GM12872 (cell line): Measurements from ENCODE around the gene DPPA5.

Experiments used
- TF ChIP-seq, protein P1 (sequence below): IDR thresholded peaks from 3 replicates; pipeline ENCODE4 v1.5.1; 2011; ENCODE audit warnings: low read depth, mild to moderate bottlenecking, low read length, moderate library complexity; ENCODE audit not compliant: insufficient read depth

The DPPA5 gene

DNA sequence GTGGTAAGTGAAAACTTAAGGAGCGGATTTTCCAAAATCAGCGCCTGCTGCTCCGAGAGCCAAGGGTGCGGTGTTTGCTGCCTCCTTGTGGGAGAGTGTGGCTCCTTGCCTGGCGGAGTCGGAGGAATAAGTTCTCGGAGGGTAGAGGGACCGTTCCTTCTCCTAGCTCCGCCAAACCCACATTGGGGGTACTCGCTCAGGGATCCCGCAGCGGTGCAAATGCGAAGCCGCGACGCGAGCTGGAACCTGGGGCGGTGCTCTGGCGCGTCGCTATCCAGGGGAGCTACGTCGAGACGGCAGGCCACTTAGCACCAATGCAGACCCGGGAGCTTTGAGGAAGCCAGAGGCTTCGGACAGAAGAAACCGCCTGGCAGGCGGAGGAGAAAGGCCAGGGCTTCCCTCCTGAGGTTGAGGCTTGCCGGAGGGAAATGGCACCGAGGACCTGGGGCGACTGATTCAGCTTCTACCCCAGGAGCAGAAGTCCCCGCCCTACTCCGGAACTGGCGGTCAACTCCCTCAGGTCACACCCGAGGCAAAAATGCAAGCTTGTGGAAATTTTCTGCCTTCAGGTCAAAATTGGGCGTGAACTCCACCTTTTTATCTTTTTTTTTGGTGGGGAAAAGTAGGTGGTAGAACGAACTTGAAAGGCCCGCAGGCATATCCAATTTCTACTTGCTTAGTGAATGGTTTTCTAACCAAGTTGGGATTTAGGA lies 34.9 kb upstream of the DPPA5 start:
- TF ChIP-seq, protein P1, sequence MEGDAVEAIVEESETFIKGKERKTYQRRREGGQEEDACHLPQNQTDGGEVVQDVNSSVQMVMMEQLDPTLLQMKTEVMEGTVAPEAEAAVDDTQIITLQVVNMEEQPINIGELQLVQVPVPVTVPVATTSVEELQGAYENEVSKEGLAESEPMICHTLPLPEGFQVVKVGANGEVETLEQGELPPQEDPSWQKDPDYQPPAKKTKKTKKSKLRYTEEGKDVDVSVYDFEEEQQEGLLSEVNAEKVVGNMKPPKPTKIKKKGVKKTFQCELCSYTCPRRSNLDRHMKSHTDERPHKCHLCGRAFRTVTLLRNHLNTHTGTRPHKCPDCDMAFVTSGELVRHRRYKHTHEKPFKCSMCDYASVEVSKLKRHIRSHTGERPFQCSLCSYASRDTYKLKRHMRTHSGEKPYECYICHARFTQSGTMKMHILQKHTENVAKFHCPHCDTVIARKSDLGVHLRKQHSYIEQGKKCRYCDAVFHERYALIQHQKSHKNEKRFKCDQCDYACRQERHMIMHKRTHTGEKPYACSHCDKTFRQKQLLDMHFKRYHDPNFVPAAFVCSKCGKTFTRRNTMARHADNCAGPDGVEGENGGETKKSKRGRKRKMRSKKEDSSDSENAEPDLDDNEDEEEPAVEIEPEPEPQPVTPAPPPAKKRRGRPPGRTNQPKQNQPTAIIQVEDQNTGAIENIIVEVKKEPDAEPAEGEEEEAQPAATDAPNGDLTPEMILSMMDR: peak; percentile 71

DNA sequence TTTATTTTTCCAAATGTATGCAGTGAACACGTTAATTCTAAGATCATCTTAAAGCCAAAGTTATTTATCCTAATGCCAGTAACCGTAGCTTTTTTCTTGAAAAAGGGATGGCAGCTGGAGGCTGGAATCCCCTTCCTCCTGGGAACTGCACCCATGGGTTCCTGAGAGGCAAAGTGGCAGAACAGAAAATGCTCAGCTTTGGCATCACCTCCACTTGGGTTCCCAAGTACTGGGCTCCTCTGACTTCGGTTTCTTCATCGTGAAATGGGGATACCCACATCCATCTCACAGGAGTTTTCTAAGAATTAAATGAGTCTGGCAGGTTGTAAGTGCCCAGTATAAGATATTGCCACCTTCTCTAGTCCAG lies 34.3 kb upstream of the DPPA5 start:
- TF ChIP-seq, protein P1: no peak

DNA sequence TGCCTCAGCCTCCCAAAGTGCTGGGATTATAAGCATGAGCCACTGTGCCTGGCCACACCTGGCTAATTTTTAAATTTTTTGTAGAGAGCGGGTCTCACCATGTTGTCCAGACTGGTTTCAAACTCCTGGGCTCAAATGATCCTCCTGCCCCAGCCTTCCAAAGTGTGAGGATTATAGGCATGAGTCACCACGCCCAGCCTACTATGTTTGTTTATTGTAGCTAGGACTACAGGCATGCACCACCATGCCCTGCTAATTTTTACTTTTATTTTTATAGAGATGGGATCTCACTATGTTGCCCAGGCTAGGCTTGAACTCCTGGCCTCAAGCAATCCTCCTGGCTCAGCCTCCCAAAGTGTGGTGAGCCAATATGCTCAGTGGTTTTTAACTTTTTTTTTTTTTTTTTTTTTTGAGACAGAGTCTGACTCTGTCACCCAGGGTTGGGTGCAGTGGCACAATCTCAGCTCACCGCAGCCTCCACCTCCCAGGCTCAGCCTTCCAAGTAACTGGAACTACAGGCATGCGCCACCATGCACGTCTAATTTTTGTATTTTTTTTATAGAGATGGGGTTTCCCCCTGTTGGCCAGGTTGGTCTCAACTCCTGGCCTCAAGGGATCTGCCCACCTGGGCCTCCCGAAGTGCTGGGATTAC lies 28.5 kb upstream of the DPPA5 start:
- TF ChIP-seq, protein P1: no peak

DNA sequence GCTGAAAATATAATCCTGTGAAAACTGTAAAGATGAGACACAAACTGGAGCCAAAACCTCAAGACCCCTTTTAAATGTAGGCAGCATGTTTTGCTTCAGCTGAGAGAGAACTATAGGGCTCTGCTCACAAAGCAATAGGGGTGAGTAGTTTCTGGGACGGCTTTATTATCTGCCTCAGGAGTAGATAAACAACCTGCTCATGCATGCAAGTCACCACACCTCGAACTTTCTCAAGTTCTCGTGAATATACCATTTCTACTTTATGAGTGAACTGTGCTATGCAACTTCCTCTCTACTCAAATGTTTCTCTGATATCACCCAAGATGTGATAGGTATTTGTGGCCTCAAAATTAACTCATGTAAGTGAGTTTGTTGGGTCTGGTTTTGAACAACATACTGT lies 23.1 kb upstream of the DPPA5 start:
- TF ChIP-seq, protein P1: no peak

DNA sequence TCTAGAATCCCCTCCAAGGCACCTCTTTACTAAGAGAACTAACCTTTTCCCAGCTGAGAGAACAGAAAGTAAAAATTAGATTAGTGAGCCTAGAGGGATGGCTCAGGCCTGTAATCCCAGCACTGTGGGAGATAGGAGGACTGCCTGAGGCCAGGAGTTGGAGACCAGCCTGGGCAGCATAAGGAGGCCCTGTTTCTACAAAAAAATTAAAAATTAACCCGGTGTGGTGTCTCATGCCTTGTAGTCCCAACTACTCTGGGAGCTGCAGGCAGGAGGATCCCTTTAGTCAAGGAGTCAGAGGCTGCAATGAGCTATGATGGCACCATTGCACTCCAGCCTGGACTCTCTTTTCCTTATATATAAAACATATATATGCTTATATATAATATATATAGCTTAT lies 21.1 kb upstream of the DPPA5 start:
- TF ChIP-seq, protein P1: no peak

DNA sequence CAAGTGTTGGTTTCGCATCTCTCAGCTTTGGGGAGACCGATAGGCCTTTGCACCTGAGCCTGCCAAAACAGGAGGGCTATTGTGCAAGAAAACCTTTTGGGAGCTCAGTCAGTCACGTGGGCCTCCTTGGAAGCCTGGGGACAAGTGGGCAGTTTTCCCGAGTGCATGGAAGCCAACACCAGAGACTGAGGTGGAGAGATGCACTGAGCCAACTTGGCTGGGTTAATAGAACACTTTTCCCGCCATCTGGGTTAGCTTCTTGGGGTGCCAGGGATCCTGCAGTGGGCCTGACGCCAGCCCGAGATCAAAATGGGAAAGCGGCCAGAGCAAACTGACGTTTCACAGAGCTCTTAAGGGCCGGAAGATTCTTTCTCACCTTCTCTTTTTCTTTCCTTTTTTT lies 18.4 kb upstream of the DPPA5 start:
- TF ChIP-seq, protein P1: no peak

DNA sequence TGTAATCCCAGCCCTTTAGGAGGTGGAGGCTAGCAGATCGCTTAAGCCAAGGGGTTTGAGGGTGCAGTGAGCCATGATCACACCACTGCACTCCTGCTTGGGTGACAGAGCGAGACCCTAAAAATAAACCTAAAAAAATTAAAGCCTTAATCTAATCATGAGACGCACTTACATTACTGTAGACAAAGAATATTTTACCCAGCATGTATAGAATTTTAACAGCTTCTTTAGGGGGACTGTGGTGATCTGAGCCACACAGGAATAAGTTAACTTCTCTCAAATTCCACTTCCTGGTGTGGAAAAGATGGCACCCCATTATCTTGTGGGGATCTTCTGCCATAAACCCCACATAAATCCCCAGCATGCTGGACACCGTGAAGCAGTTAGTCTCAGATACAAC lies 17.9 kb upstream of the DPPA5 start:
- TF ChIP-seq, protein P1: no peak
